Sigmoid colon (tissue), 4 donors: ENCODE measurements around the gene GPR158.

Experiments used
- EP300 ChIP-seq, 4 donors: sonication (generic); formaldehyde crosslinking; IDR thresholded peaks; one replicate each; pipeline ENCODE4 v1.6.1; 2017; ENCODE audit warnings: antibody characterized with exemption in 4 of 4
- POLR2A ChIP-seq, 2 donors: fragments of 450-650 bp; IDR thresholded peaks; one replicate each; pipeline ENCODE4 v1.6.1; 2016; ENCODE audit warnings: antibody characterized with exemption in 2 of 2, mild to moderate bottlenecking in 2 of 2, moderate library complexity in 2 of 2
- POLR2AphosphoS5 ChIP-seq, 4 donors: sonication (generic); formaldehyde crosslinking; IDR thresholded peaks; one replicate each; pipeline ENCODE4 v1.6.1; 2017; ENCODE audit warnings: antibody characterized with exemption in 4 of 4
- TF ChIP-seq, protein P1 (sequence below), 4 experiments: fragments of 450-650 bp in 3 of 4; fragments of 200-600 bp in 1 of 4; IDR thresholded peaks; one replicate each; pipeline ENCODE4 v1.5.1; 2016 to 2019; ENCODE audit warnings: antibody characterized with exemption in 4 of 4, mild to moderate bottlenecking in 3 of 4, moderate library complexity in 2 of 4

DNA sequence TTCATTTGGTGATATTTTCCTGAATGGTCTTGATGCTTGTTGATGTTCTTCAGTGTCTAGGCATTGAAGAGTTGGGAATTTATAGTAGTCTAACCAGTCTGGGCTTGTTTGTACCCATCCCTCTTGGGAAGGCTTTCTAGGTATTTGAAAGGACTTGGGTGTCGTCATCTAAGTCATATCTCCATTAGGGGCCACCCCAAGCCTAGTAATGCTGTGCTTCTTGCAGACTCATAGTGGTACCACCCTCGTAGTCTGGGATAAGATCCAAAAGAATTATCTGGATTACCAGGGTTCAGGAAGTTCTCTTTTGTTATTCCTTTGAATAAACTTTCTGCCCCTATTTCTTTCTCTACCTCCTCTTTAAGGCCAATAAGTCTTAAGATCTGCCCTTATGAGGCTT, 439.9 kb downstream of the GPR158 start:
- TF ChIP-seq, protein P1, sequence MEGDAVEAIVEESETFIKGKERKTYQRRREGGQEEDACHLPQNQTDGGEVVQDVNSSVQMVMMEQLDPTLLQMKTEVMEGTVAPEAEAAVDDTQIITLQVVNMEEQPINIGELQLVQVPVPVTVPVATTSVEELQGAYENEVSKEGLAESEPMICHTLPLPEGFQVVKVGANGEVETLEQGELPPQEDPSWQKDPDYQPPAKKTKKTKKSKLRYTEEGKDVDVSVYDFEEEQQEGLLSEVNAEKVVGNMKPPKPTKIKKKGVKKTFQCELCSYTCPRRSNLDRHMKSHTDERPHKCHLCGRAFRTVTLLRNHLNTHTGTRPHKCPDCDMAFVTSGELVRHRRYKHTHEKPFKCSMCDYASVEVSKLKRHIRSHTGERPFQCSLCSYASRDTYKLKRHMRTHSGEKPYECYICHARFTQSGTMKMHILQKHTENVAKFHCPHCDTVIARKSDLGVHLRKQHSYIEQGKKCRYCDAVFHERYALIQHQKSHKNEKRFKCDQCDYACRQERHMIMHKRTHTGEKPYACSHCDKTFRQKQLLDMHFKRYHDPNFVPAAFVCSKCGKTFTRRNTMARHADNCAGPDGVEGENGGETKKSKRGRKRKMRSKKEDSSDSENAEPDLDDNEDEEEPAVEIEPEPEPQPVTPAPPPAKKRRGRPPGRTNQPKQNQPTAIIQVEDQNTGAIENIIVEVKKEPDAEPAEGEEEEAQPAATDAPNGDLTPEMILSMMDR (IDR thresholded peaks at IDR 0.05) = no peak
- TF ChIP-seq POLR2A (IDR thresholded peaks at IDR 0.05) = no peak
- no peak for TF ChIP-seq EP300 (IDR thresholded peaks at IDR 0.05)
- no peak for TF ChIP-seq POLR2AphosphoS5 (IDR thresholded peaks at IDR 0.05)
